Psoas muscle (tissue), 8 donors: ENCODE results near the gene KRT5. TPM values are rescaled to one million over a fixed set of nuclear protein-coding genes. Genes with fewer than 3 reads are reported as not detected.

Experiments
- ATAC-seq, 4 donors: fragments of 200-7000 bp; cut with Tn5 transposase; one replicate each; pipeline ENCODE4 v1.9.1; 2020; ENCODE audit warnings: moderate library complexity in 3 of 4, mild to moderate bottlenecking in 2 of 4
- DNase-seq, 2 donors: peaks; one replicate each; pipeline ENCODE4 v3.0.0-alpha.2; 2020
- H3K27ac ChIP-seq: fragments of 200-600 bp; one replicate; pipeline ENCODE4 v1.8.0; 2022
- H3K27me3 ChIP-seq, 3 donors: fragments of 200-600 bp in 1 of 3; one replicate each; pipeline versions ENCODE4 v1.6.1 to v1.8.0; 2013 to 2022; ENCODE audit warnings: low read length in 2 of 3, mild to moderate bottlenecking in 2 of 3, moderate library complexity in 1 of 3; ENCODE audit not compliant: insufficient read depth in 3 of 3
- H3K36me3 ChIP-seq, 2 donors: fragments of 200-600 bp in 1 of 2; one replicate each; pipeline versions ENCODE4 v1.6.1 to v1.8.0; 2013 to 2022; ENCODE audit warnings: low read depth in 1 of 2, mild to moderate bottlenecking in 1 of 2, moderate library complexity in 1 of 2; ENCODE audit not compliant: insufficient read depth in 1 of 2
- H3K4me1 ChIP-seq: fragments of 200-600 bp; one replicate; pipeline ENCODE4 v1.8.0; 2022
- H3K4me3 ChIP-seq: fragments of 200-600 bp; one replicate; pipeline ENCODE4 v1.8.0; 2022; ENCODE audit warnings: mild to moderate bottlenecking
- H3K9me3 ChIP-seq: fragments of 200-600 bp; one replicate; pipeline ENCODE4 v1.8.0; 2022
- WGBS, 3 donors: extraction: QIAGEN DNeasy Blood & Tissue Kit; methylation state at CpG; one replicate each; pipeline versions ENCODE4 v1.1.6 to v1.1.7; 2013; 5-methylcytosine and 5-hydroxymethylcytosine counted together
- intact Hi-C, 2 donors: fragments of 100-400 bp; cut with DNase I; formaldehyde crosslinking; loops; one replicate each; pipeline versions ENCODE4 v1.11.0 to v1.14.2; 2022
- polyA plus RNA-seq, 3 donors: library from polyadenylated mRNA; stranded (reverse); fragments of 200-250 nt; gene quantifications; one replicate each; pipeline ENCODE4 v1.2.3, GENCODE V29; 2013
- total RNA-seq, 4 donors: library from RNA; stranded (reverse); fragmentation: NEBNext Ultra II Directional in 2 of 4; extraction: Animal tissue kit (Norgen Biotek cat#: 25700) in 2 of 4; gene quantifications; one replicate each; pipeline versions ENCODE4 v1.2.1 to v1.2.4, GENCODE V29; 2021 to 2023
- TF ChIP-seq, protein P1 (sequence below): fragments of 200-600 bp; IDR thresholded peaks from one replicate; pipeline ENCODE4 v1.8.0; 2022; ENCODE audit warnings: antibody characterized with exemption
- donor health status: healthy with polysubstance abuse.
- donor health status: DM: no; HTN: no; CAD: no; lungs with moderate emphysema.
- donor health status: Bipolar disorder and iron deficiency.
- donor health status: healthy.
- donor health status: DM: yes; HTN: yes; CAD: no.
- donor health status: DM: no; HTN: no; CAD: no.
- donor health status: DM: no; HTN: no; CAD: no.
- donor health status: DM: yes; HTN: yes; CAD: no.

KRT5 gene
- total and polyA plus RNA-seq, 7 donors: 0.21 to 1.4 (median 0.73) TPM; not detected in 1

DNA sequence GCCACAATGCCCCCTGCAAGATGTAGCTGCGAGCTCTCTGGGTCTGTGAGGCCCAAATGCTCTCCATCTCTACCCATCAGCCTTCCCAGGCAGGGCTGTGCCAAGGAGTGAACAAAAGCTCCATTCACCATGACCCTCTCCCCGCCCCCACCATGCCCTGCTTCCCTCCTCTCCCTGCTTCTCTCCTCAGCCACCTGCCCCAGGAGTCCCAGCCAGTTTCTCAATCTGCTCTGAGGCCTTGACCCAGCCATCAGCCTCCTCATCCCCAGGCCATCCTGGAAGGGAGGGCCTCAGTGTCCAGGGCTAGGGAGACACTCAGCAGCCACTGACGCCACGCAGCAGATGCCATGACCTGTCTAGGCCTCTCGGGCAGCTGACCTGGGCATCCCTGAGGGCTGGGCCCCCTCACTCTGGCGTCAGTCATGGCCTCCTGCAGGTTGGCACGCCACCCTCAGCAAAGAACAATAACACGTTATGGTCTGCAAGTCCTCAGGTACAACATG, 8.5 kb upstream of the KRT5 start:
- Histone ChIP-seq H3K27me3 (peaks cover 0 to 5% (median 2%) of the 10 kb centered on the region in 3 donors), H3K36me3 (no peaks in the 10 kb centered on the region), H3K4me3 (no peak overlapping the region), H3K4me1 (no peaks in the 10 kb centered on the region), H3K27ac (no peak overlapping the region), H3K9me3 (no peaks in the 10 kb centered on the region)
- no peak for DNase-seq
- WGBS, 3 donors: 54 to 74% (median 61%) methylated on average over 8 of the region's 8 CpGs
- ATAC-seq: no peak
- intact Hi-C loops: no loop called here
- TF ChIP-seq, protein P1, sequence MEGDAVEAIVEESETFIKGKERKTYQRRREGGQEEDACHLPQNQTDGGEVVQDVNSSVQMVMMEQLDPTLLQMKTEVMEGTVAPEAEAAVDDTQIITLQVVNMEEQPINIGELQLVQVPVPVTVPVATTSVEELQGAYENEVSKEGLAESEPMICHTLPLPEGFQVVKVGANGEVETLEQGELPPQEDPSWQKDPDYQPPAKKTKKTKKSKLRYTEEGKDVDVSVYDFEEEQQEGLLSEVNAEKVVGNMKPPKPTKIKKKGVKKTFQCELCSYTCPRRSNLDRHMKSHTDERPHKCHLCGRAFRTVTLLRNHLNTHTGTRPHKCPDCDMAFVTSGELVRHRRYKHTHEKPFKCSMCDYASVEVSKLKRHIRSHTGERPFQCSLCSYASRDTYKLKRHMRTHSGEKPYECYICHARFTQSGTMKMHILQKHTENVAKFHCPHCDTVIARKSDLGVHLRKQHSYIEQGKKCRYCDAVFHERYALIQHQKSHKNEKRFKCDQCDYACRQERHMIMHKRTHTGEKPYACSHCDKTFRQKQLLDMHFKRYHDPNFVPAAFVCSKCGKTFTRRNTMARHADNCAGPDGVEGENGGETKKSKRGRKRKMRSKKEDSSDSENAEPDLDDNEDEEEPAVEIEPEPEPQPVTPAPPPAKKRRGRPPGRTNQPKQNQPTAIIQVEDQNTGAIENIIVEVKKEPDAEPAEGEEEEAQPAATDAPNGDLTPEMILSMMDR: no peak

- Histone ChIP-seq H3K27ac (no peak overlapping the region), H3K4me3 (no peak overlapping the region), H3K4me1 (no peaks in the 10 kb centered on the region), H3K27me3 (peaks cover 0 to 12% (median 2%) of the 10 kb centered on the region in 3 donors), H3K36me3 (no peaks in the 10 kb centered on the region), H3K9me3 (no peaks in the 10 kb centered on the region)
- ATAC-seq (no peak), DNase-seq (no peak)
- WGBS, 3 donors: 48 to 74% (median 69%) methylated on average over 4 of the region's 4 CpGs
- TF ChIP-seq, protein P1: no peak
- intact Hi-C loops: no loop called here
These were observed 7.1 kb upstream of the KRT5 start for GRCh38 chr12:52527121-52527800.

- intact Hi-C loops: no loop called here
- WGBS, 3 donors: 76 to 85% (median 81%) methylated on average over 8 of the region's 8 CpGs
These were observed 6.3 kb upstream of the KRT5 start for GRCh38 chr12:52526511-52526951.

DNA sequence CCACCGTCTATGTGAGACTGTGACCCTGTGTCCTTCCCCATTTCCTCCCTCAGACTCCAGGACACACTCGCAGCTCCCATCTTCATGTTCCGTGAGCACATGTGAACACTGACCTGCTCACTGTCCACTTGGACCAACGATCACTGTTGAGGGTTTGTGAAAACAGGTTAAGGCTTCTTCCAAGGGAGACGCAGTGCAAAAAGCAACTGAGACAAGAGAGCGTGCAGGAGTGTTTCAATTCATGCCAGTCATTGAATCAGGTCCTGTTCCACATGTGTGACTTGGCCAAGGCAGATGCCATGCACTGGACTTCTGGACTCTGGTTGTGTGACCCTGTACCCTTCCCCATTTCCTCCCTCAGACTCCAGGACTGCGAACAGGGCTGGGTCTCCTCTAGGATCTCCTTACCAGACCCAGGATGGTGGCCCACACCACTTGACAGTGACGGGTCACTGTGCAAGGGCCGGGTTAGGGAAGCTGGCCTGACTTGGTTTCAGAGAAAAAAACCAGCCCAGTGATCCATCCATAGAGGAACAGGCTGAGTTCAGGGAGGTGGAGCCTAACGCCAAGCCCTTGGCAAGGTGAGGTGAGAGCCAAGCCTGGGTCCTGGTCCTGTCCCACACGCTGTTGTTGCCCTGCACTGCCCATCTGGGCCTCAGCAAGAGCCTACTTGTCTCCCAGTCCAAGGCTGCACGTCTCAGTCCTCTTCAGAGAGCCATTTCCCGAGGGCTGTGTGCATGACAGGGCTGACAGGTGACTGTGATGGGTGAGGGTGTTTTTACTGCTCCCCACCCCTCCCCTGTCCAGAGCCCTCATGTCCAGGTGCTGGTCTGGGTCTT, 5.7 kb upstream of the KRT5 start:
- 83 to 89% (median 87%) methylated on average over 13 of the region's 13 CpGs for WGBS, 3 donors
- ATAC-seq (no peak), DNase-seq (no peak)
- Histone ChIP-seq H3K36me3 (no peaks in the 10 kb centered on the region), H3K27me3 (peaks cover 0 to 14% (median 2%) of the 10 kb centered on the region in 3 donors), H3K4me1 (no peaks in the 10 kb centered on the region), H3K27ac (no peak overlapping the region), H3K4me3 (no peak overlapping the region), H3K9me3 (no peaks in the 10 kb centered on the region)
- intact Hi-C loops: no loop called here
- TF ChIP-seq, protein P1: no peak

More at GRCh38 chr12:52526511-52526951, 6.3 kb upstream of the KRT5 start:
- peaks cover 0 to 14% (median 2%) of the 10 kb centered on the region in 3 donors for H3K27me3 ChIP-seq
- TF ChIP-seq, protein P1: no peak
- no peaks in the 10 kb centered on the region for H3K4me1 ChIP-seq
- no peaks in the 10 kb centered on the region for H3K36me3 ChIP-seq
- no peak overlapping the region for H3K4me3 ChIP-seq
- ATAC-seq: no peak
- DNase-seq: no peak
- no peaks in the 10 kb centered on the region for H3K9me3 ChIP-seq
- no peak overlapping the region for H3K27ac ChIP-seq
